Measurements from ENCODE around the gene WDR82. TPM values are rescaled to one million over a fixed set of nuclear protein-coding genes. Genes with fewer than 3 reads are reported as not detected.
A peak's percentile ranks its signal among the peaks of the same experiment; 100 is the strongest.

WDR82 gene
- total and polyA plus RNA-seq, 9 of the 15 experiments (the other 6 are each of a cell fraction or from before 2014, with no cell fraction given) = 6.4 to 62.9 (median 37.1) TPM

GRCh38 chr3:52313774-52314188 lies 35.3 kb upstream of the WDR82 start:
- peaks cover 0 to 15% of the 10 kb centered on the region in 2 experiments; a peak in 3 of 5 replicates for H3K4me1 ChIP-seq (replicated peaks in 1 of 2; ENCODE audit: control insufficient read depth in 2 of 2, insufficient read depth in 2 of 2, low read length in 2 of 2)
- in situ Hi-C loops (cut with MboI) = no loop called here
- no peak overlapping the region for H3K27ac ChIP-seq (ENCODE audit: extremely low read depth, low read depth, low read length)
- H3K4me2 ChIP-seq (ENCODE audit: insufficient read depth, low read length) = no peak overlapping the region
- H3K27me3 ChIP-seq (ENCODE audit: control insufficient read depth in 2 of 2, insufficient read depth in 2 of 2, low read length in 2 of 2) = no peaks in the 10 kb centered on the region
- peak overlapping the region in 1 of 2 experiments; percentile 24; a peak in 1 of 4 replicates for H3K9ac ChIP-seq (ENCODE audit: insufficient read depth in 1 of 2, low read depth in 2 of 2, low read length in 2 of 2)
- H3K9me1 ChIP-seq (ENCODE audit: control insufficient read depth, insufficient read depth, low read length) = no peaks in the 10 kb centered on the region
- H3K79me2 ChIP-seq (ENCODE audit: control insufficient read depth, insufficient read depth, low read length) = no peaks in the 10 kb centered on the region
- intact Hi-C loops (cut with micrococcal nuclease) = no loop called here
- no peak for ATAC-seq
- DNase-seq (ENCODE audit: extremely low read depth in 1 of 4, low spot score in 3 of 4) = peak in 1 of 4 experiments; percentile 24
- H3K36me3 ChIP-seq (ENCODE audit: control insufficient read depth, insufficient read depth, low read length) = no peaks in the 10 kb centered on the region
- CTCF ChIA-PET (ENCODE audit: low intra/inter-chr PET ratio) = no interaction called here
- no TSS peak for BruUV-seq (replicated peaks)
- no peaks in the 10 kb centered on the region for H3K9me3 ChIP-seq (replicated peaks; ENCODE audit: control insufficient read depth, insufficient read depth, low read depth, low read length)
- H2AFZ ChIP-seq (ENCODE audit: low read depth, low read length) = no peak overlapping the region
- 26% methylated on average over 4 of the region's 4 CpGs for WGBS (ENCODE audit: insufficient coverage, low coverage, missing lambda C conversion rate)
- H4K20me1 ChIP-seq (replicated peaks; ENCODE audit: control insufficient read depth, insufficient read depth, low read length) = no peaks in the 10 kb centered on the region
- no peak for FAIRE-seq
- no peak overlapping the region for H3K4me3 ChIP-seq
- POLR2A ChIA-PET = no interaction called here
- TF ChIP-seq ZHX1 (conservative IDR thresholded peaks at IDR 0.05; ENCODE audit: low read length) (no peak), HDAC8 (tag; IDR thresholded peaks at IDR 0.05) (no peak), NR2C2 (CRISPR knock-in tag; IDR thresholded peaks at IDR 0.05) (no peak), NR2C2 (tag; IDR thresholded peaks at IDR 0.05) (0 out of 2 replicates have a peak, but pooled peaks have one; percentile 14), NR2F6 (CRISPR knock-in tag; IDR thresholded peaks at IDR 0.05) (no peak), SP1 (CRISPR knock-in tag; IDR thresholded peaks at IDR 0.05) (no peak), ZFP30 (CRISPR knock-in tag; IDR thresholded peaks at IDR 0.05; ENCODE audit: borderline replicate concordance) (no peak), KHSRP (IDR thresholded peaks at IDR 0.05) (no peak), CHAMP1 (IDR thresholded peaks at IDR 0.05) (no peak), NFE2 (IDR thresholded peaks at IDR 0.05; ENCODE audit: low read depth) (0 out of 2 replicates have a peak, but pooled peaks have one; percentile 10), NR0B1 (IDR thresholded peaks at IDR 0.05; ENCODE audit: partially characterized antibody) (no peak), HCFC1 (IDR thresholded peaks at IDR 0.05; ENCODE audit: low read depth, low read length) (no peak), BCLAF1 (IDR thresholded peaks at IDR 0.05; ENCODE audit: borderline replicate concordance in 1 of 2, control insufficient read depth in 1 of 2, low read depth in 2 of 2, low read length in 1 of 2) (no peak)
